Left hindlimb (tissue), 1 donor: ENCODE results near the gene TACR2.
"Not testable (repeated sequence)": the region's sequence is repeated elsewhere in the genome, so short reads cannot be mapped to it uniquely, and the experiment has no call there.

ENCODE experiments used
- DNase-seq: peaks from one replicate; pipeline ENCODE4 v3.0.0-alpha.2; 2018

TACR2 gene

DNA sequence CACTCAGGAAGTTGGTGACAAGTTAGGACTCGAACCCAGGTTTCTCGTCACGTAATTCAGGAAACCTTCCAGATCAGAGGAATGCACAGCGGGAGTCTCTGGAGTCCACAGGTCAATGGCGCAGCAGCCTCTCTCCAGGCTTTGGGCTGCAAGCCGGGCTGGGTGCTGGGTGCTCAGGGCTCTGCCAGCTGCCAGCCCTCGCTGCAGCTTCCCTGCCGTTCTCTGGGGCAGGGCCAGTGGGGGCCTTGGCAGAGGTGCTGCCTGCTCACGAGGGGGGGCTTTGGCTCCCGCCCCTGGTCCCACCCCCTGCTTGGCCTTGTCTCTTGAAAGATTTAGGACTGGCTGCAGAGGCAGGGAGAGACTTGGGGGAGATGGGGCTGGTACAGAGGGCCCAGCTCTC is at the start of gene TACR2:
Gene TACR2, minus strand, starts transcription at position 224 of the 400 bp plus-strand sequence. CDS start 595 bp downstream, outside the sequence.
- no peak for DNase-seq

DNA sequence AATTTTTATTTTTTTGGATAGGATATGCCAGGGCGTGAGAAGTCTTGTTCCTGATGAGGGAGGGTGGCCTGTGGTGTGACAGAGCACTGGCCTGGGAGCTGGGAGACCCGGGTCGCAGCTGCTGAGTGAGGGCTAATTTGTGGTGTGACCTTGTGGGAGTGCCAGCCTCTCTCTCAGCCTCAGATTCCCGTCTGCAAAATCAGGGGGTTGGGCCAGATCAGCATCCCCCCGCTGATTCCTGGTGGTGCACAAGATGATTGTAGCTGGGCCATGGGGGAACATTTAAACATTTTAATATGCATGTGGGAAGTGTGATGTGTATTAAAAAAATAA is 49.4 kb upstream of the TACR2 start:
- no peak for DNase-seq

DNA sequence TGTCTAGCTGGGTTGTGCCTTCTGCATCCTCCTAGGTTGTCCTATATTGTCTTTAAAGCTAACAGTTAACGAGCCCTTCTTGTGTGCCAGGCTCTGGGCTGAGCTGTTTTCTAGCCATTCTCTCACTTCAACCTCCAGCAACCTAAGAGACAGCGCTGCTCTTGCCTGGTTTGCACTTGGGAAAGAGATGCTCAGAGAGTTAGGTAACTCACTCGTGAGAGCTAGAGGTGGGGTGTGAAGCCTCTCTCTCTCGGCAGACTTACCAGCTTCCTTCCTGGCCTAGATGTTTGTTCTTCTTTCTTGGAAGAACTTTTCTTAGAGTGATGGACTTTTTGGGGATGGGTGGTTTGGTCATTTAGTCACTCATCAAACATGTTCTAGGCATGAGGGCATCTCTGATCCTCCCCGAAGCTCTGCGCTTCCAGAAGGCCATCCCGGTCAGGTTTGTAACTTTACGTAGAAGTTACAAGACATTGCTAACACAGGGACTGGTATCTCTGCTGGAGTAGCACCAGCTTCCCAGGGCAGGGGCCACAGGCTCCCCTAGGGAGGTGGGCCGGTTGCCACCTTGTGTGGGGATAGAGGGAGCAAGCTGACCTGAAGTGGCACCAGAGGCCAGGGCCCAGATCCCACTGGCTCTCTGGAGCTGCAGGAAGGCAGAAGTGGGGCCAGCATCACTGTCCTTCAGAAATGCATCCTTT is 48.9 kb upstream of the TACR2 start:
- DNase-seq: no peak

DNA sequence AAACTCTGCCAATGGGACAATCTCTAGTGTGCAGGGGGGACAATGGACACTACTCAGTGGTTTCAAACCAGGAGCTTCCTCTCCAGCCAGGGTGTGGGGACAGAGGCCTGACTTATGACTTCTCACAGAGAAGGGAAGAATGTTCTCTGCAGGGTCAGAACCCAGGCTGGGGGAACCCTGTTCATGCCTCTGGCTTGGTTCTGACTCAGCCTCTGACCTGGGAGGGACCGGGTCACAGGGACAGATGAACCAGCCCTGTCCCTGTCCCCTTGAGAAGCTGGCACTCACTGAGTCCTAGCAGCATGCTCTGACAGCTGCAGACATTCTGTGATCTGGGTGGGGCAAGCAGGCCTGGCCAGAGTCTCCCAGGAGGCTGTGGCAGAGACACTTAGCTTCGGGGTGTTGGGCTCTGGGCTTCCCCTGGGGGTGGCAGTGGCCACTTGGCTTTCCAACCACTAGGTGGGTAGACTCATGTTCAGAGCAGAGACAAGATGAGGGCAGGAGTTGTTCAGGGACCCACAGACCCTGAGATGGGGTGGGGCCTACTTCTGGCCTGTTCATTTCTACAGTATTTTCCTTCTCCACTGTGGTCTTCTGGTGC is 48.2 kb upstream of the TACR2 start:
- DNase-seq: no peak

DNA sequence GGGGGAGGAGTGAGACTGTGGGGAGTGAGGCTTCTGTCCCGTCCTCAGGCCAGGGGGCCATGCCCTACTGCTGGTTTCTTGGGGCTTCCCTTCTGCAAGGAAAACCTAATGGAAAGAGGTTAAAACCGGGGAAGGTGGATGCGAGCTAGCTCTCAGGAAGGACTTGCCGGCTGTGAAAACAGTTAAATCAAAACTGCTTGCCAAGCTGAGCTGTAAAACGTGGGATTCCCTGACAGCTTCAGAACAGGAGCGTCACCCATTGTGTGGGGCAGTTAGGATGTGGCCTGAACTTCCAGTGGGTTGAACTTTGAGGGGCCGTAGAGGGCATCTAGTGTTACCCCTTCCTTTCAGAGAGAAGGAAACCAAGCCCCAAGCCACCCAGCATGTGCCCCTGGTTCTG is 47.7 kb upstream of the TACR2 start:
- DNase-seq: no peak

DNA sequence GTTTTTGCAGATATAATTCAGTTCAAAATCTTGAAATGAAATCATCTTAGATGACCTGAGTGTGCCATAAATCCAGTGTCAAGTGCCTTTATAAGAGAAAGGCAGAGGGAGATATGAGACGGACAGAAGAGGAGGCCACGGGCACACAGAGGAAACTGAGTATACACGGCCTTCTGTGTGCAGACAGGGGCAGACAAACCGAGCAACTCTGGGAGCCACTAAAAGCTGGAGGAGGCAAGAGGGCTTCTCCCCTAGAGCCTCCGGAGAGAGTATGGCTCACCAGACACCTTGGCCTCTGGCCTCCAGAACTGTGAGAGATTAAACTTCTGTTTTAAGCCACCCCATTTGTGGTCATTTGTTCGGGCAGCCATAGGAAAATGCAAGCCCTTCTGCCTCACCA is 47.2 kb upstream of the TACR2 start:
- DNase-seq: no peak

DNA sequence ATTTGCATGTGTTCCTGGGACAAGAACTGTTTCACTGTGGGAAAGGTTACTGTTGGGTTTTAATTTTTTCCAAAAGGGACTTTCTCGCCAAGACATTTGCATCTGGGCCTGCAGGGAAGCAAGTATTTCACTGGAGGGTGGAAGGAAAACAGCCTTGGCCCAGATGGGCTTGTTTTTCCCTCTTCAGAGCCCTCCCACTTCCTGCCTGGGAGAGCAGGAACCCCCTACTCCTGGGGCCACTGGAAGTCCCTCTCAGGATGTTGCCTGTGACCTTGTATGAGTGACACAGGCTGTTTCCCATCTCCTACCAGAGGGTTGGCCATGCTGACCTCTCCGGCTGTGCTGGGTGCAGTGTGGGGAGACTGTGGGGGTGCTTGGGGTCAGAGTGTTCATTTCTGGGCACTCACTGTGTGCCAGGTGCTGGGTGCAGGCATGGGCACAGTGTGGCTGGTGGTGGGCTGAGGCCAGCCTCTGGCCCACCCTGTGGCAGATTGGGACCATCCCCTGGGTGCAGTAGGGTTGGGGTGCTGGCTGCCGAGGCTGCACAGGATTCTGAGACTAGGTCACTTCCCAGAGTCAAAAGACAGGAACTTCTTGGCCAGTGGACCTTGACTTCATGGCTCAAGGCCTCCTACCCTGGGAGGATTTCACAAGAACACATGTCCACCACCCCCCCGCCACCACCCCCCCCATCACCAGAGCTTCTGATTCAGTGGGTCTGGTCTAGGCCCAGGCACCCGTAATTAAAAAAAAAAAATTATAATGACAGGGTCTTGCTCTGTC is 44.7 kb upstream of the TACR2 start:
- DNase-seq: no peak

DNA sequence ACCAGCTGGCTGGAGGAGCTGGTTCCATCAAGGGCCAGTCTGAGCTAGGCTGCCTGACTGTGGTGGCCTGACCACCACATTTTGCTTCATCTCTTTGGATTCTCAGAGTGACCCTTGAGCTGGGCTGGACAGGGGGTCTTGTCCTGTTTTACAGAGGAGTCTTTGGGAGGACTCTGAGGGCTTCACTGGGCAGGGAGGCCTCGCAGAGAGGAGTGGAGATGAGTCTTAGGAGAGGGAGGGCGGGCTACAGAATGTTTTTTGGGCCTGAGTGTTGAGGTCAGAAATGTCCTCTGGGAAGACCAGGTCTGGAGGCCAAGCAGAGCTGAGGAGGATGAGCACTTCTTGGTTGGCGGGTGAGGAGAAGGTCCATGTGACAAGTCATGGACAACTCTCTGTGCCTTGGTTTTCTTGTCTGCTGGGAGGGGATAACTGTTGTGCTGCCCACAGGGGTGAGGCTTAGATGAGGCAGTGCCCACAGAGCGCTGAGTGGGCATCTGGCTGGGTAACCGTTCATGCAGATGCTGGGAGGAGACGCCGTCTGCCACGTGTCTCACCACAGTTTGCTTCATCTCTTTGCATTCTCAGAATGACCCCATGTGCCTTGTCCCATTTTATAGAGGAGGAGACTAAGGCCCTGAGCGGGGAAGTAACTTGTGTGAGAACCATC is 44.0 kb upstream of the TACR2 start:
- no peak for DNase-seq

DNA sequence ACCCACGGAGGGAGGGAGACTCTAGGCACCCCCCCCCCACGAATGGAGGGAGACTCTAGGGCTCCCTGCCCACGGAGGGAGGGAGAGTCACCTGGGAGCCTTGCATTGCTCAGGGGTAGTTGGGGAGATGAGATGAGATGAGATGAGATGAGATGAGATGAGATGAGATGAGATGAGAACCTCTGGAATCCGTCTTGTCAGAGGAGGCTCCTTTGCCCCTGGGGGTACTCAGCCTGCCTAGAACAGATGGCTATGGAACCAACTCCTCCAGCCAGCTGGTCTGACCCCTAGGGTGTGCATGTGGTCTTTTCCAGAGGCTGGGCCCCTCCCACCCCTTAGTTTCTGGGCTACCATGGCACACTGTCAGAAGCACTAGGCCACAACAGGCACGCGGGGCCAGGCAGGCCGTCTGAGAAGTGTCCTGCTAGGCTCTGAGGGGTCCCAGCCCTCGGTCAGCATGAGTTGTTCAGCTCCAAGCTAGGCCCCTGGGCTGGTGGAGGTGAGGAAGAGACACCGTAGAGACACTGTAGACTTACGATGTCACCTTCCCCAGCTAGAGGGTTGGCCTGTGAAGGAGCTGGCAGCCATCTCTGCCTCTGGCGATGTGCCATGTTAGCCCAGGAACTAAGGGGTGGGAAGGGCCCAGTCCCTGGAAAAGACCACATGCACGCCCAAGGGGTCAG is 43.3 kb upstream of the TACR2 start:
- DNase-seq: no peak

DNA sequence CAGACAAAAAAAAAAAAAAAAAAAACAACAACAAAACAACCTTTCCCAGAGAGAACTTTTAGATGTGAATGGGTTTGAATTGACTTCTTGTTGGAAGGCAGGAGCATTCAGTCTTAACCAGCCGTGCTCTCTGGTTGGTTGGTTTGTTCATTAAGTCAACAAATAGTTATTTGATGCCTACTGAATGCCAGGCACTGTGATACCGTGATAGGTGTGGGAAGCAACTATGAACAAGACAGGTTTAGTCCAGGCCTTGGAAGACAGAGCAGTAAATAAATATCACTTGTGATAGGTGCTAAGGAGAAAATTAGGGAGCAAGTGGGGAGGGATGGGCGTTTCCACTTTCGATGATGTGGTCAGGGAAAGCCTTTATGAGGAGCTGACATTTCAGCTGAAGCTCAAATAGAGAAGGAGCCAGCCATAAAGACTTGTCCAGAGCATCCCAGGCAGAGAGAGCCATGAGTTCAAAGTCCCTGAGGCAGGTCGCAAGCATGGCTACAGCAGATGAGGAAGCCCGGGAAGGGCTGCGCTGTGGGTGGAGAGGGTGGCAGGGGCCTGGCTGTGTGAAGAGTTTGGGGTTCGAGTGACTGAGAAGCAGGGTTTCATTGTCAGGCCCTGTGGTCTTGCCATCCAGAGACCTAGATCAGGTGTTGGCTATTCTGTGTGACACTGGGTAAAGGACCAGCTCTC is 42.5 kb upstream of the TACR2 start:
- DNase-seq: no peak

DNA sequence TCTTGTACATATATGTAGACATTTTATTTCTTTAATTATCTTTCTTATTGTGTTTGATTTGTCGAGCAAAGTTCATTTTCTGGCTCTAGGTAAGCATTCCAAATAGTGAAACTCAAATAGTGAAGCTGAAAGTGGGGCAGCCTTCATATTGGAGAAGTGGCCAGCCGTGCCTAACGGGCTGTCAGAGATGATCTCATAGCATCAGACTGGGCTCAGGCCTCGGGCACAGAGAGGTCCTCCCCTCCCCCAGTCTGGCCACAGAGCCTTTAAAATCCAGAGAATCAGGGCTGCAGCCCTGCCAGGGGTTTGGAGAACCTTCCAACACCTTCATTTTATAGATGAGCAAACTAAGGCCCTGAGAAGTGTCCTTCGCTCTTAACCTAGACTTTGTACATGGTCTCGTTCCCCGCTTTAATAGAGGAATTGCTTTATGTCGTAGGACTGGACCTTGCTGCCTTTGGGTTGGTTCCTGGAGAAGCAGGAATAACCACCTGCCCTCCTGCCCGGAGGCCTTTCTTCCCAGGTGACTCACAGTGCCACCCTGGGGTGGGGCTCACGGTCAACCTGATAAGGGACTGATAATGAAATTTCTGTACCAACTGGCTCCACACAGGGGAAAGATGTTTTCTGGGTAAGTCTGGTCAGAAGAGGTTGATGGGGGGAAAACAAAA is 41.8 kb upstream of the TACR2 start:
- DNase-seq: no peak

DNA sequence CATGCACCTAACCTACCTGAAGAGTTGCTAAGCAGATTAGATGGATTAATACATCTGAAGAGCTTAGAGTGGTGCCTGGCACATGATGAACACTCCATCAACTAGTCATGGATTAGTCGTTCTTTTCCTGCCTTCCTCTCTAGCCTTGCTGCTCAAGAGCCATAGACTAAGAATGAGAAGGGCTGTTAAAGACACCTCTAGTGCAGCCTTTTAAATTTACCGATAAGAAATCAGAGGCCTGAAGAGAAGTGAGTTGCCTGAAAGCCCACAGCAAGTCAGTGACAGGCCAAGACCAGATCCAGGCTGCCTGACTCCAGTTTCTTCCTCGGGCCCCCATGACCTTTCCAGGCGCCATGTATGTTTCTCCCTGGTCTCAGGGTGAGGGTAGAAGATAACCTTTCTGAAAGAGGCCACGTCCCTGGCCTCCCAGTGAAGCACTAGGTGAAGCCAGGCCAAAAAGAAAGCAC is 41.1 kb upstream of the TACR2 start:
- no peak for DNase-seq

DNA sequence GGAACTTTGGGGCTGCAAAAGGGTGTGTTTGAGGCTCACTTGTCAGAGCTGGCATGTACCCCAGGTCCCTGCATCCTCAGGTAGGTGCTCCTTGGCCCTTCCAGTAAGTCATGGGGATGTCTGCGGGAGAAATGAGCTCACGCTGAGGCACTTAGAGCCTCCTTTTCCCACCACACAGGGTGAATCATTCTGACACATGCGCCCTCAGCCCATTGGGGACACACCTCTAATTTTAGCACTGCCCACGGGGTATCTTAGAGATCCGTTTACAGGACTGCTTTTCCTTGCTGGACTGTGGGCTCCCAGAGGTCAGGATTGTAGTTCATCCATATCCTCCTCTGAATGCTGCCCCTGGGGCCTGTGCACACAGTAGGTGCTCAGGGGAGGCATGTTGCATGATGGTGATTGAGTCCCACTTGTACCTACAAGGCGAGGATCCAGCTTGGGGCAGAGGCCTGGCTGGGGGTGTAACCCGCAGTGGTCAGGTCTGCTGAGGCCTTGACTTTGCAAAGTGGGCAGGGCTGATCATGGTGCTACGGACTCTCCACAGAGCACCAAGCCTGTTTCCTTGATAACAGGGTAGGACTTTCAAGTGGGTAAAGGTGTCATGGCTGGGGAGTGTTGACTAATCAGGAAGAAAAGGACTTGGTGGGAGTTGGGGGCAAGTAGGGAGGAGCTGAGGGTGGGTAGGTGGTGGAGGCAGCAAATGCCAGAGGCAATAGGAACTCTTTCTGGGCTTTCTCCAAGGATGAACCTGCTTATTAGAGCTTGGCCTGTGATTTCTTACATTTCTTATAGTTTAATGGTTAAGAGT is 40.4 kb upstream of the TACR2 start:
- DNase-seq: no peak

DNA sequence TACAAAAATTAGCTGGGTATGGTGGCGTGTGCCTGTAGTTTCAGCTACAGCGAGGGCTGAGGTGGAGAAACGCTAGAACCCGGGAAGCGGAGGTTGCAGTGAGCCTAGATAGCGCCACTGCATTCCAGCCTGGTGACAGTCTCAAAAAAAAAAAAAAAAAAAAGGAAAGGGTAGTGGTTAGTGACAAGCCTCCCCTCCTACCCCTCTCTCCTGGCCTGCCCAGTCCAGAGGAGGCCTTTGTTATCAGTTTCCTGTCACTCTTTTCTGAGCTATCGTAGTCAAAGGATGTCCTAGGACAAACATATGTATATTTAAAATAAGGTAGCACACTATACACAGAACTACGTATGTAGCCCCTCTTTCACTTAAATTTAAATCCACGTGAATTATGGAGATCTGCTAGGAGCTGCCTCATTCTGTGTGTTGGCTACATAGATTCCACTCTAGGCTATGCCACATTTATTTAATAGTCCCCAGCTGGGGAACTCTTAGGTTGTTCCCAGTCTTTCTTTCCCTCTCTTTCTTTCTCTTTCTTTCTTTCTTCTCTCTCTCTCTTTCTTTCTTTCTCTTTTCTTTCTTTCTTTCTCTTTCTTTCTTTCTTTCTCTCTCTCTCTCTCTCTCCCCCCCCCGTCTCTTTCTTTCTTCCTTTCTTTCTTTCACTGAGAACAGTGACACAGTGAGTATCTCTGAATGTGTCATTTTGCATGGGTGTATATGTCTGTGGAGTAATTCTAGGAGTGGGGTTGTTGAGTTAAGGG is 38.5 kb upstream of the TACR2 start:
- DNase-seq: no peak

DNA sequence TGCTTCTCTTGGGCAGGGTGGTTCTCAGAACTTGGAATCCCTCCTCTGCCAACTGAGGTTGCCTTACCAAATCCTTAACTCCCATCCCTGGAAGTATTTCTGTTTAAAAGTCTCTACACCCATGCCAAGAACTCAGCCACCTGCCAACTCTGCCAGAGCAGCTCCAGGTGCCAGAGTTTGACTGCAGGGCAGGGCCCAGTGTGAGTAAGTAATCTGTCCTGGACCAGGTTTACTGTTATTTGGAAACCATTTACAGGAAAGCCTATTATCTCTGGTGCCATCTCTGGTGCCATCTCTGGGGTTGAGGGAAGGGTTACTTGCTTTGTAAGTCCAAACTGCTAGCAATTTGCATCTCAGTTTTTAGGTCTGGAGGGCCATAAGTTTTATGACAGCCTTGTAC is 37.1 kb upstream of the TACR2 start:
- no peak for DNase-seq

DNA sequence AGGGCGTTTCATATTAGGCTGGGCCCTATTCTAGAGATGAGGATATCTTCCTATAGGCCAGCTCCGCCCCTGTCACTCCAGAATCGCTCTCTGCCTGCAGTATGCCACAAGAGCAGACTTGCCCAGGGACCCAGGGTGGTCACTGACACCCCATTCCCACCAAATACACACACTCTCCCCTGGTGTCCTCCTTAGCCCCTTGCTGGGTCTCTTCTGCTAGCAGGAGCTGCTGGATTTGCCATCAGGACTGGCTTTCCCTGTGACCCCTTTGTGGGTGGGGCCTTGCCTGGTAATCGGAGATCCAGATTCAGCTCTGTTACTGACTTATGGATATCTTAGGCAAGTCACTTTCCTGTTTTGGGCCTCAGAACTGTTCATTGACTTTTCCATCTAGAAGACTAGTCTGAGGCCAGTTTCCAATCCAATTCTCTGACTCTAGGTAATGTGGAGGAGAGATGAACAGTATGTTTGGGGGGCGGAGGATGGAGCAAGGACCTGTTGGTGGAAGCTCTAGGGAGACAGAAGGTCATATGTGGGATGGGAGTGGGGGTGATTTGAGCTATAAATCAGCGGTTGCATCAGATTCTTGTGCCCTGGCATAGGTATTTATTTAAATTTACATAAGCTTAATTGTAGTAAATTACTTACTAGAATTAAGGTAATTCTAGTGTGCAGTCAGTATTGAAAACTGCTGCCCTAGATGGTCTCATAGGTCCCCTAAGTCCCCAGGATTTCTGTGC is 36.1 kb upstream of the TACR2 start:
- DNase-seq: no peak

DNA sequence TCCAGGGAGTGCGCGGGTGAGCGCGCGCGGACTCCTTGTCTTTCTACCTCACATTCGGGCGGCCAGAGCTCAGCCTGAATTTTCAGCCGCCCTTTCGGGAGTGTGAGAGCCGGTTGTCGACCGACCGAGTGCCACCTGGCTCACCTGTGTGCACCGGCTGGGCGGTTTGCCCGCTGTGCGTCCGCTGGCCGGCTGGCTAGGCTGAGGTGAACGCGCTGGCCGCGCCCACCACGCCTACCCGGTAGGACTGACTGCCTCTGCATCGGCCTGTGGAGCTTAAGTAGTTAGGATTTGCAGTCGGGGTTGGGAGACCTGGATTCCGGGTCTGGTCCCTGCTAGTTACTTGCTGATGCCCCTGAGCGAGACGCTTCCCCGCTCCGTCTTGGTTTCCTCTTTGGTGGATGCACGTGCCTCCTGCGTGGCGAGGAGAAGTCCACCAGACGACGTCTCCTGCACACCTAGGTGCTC is 35.1 kb upstream of the TACR2 start:
- no peak for DNase-seq

DNA sequence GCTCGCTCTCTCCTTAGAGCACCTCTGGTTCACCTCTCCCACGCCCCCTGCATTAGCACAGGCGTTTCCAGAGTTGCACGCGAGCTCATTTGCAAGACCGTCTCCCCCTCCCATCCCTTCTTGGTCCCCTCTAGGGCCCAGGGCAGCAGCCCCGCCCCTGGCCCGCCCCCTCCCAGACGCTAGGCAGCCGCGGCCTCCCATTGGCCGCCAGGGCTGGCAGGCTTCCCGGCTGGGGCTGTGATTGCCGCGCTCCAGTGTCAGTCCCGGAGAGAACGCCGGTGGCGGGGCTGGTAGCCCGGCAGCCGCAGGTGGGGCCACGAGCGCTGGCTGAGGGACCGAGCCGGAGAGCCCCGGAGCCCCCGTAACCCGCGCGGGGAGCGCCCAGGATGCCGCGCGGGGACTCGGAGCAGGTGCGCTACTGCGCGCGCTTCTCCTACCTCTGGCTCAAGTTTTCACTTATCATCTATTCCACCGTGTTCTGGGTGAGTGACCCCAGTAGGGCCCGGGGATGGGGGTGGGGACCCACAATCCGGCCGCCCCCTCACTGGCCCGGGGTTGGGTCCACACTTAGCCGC is 34.6 kb upstream of the TACR2 start, which contains the start of gene TSPAN15:
Gene TSPAN15, plus strand, starts transcription at position 257 of the 575 bp plus-strand sequence. Its CDS starts 130 bp downstream, at position 387.
- DNase-seq: peak; percentile 91

DNA sequence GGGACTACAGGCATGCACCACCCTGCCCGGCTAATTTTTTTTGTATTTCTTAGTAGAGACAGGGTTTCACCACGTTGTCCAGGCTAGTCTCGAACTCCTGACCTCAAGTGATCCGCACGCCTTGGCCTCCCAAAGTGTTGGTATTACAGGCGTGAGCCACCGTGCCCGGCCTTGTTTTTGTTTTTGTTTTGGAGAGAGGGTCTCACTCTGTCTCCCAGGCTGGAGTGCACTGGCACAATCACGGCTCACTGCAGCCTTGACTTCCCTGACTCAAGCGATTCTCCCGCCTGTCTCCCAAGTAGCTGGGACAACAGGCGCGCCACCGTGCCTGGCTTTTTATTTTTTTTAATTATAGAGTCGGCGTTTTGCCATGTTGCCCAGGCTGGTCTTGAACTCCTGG is 33.7 kb upstream of the TACR2 start:
- not testable (repeated sequence) for DNase-seq
